Measurements from ENCODE around the gene CAD. TPM values are rescaled to one million over a fixed set of nuclear protein-coding genes. Genes with fewer than 3 reads are reported as not detected.
A peak's percentile ranks its signal among the peaks of the same experiment; 100 is the strongest.

CAD gene
- total RNA-seq, 1 experiment from 2014 or later: 71.4 TPM

- H3K79me2 ChIP-seq (ENCODE audit: low read length): no peaks in the 10 kb centered on the region
- H3K9ac ChIP-seq (ENCODE audit: low read length): no peak overlapping the region
- peaks cover 12% of the 10 kb centered on the region for H3K4me1 ChIP-seq (ENCODE audit: low read length)
- H3K27ac ChIP-seq (ENCODE audit: low read length): no peak overlapping the region
- DNase-seq: no peak
- no peaks in the 10 kb centered on the region for H3K27me3 ChIP-seq (ENCODE audit: low read length)
- no peak overlapping the region for H3K4me3 ChIP-seq (ENCODE audit: low read length)
- H3K36me3 ChIP-seq (ENCODE audit: insufficient read depth, low read length): no peaks in the 10 kb centered on the region
- no peak overlapping the region for H2AFZ ChIP-seq (ENCODE audit: low read length)
- H3K9me2 ChIP-seq (replicated peaks; ENCODE audit: insufficient read depth, low read length): no peaks in the 10 kb centered on the region
- no peaks in the 10 kb centered on the region for H3K9me3 ChIP-seq (ENCODE audit: low read length)
- no peak overlapping the region for H3K4me2 ChIP-seq (ENCODE audit: low read depth, low read length, poor library complexity, severe bottlenecking)
- H4K20me1 ChIP-seq (ENCODE audit: insufficient read depth, low read depth, low read length): no peaks in the 10 kb centered on the region
Observed at GRCh38 chr2:27290549-27290948, 73.4 kb downstream of the CAD start.

GRCh38 chr2:27291865-27292264 lies 74.7 kb downstream of the CAD start:
- H2AFZ ChIP-seq (ENCODE audit: low read length): peak overlapping the region; percentile 28; the same call in 1 of the 2 replicates
- H3K27ac ChIP-seq (ENCODE audit: low read length): no peak overlapping the region
- H3K9me3 ChIP-seq (ENCODE audit: low read length): no peaks in the 10 kb centered on the region
- H3K4me2 ChIP-seq (ENCODE audit: low read depth, low read length, poor library complexity, severe bottlenecking): peak overlapping the region; percentile 10
- H3K4me3 ChIP-seq (ENCODE audit: low read length): no peak overlapping the region; the same call in 1 of the 2 replicates
- no peaks in the 10 kb centered on the region for H3K36me3 ChIP-seq (ENCODE audit: insufficient read depth, low read length)
- peak; percentile 76 for DNase-seq
- H3K9me2 ChIP-seq (replicated peaks; ENCODE audit: insufficient read depth, low read length): no peaks in the 10 kb centered on the region
- H3K9ac ChIP-seq (ENCODE audit: low read length): peak overlapping the region; percentile 38; the same call in 1 of the 2 replicates
- no peaks in the 10 kb centered on the region for H3K27me3 ChIP-seq (ENCODE audit: low read length)
- no peaks in the 10 kb centered on the region for H3K79me2 ChIP-seq (ENCODE audit: low read length)
- no peaks in the 10 kb centered on the region for H4K20me1 ChIP-seq (ENCODE audit: insufficient read depth, low read depth, low read length)
- peaks cover 12% of the 10 kb centered on the region for H3K4me1 ChIP-seq (ENCODE audit: low read length)

Other genes with a start within 250 kb of the CAD start
- 0.30 and 0.65 TPM in 2 replicates for gene MAPRE3, start 246.7 kb upstream of the CAD start, total RNA-seq (2014; rRNA removed; shearing (Covaris generic); ENCODE audit: low replicate concordance)
- gene TMEM214, start 184.4 kb upstream of the CAD start, total RNA-seq (2014; rRNA removed; shearing (Covaris generic); ENCODE audit: low replicate concordance): 20.8 and 31.8 TPM in 2 replicates
- gene AGBL5, start 165.7 kb upstream of the CAD start, total RNA-seq (2014; rRNA removed; shearing (Covaris generic); ENCODE audit: low replicate concordance): 30.0 and 35.7 TPM in 2 replicates
- 201 and 402 TPM in 2 replicates for gene OST4, start 145.7 kb upstream of the CAD start, total RNA-seq (2014; rRNA removed; shearing (Covaris generic); ENCODE audit: low replicate concordance)
- 0.47 TPM in 1 of 2 replicates, not detected in the other for gene EMILIN1, start 138.8 kb upstream of the CAD start, total RNA-seq (2014; rRNA removed; shearing (Covaris generic); ENCODE audit: low replicate concordance)
- gene KHK, start 130.6 kb upstream of the CAD start, total RNA-seq (2014; rRNA removed; shearing (Covaris generic); ENCODE audit: low replicate concordance): 3.5 and 4.1 TPM in 2 replicates
- not detected in 2 replicates for gene CGREF1, start 98.2 kb upstream of the CAD start, total RNA-seq (2014; rRNA removed; shearing (Covaris generic); ENCODE audit: low replicate concordance)
- gene ABHD1, start 93.6 kb upstream of the CAD start, total RNA-seq (2014; rRNA removed; shearing (Covaris generic); ENCODE audit: low replicate concordance): 1.4 and 2.4 TPM in 2 replicates
- 65.7 and 81.4 TPM in 2 replicates for gene PREB, start 82.7 kb upstream of the CAD start, total RNA-seq (2014; rRNA removed; shearing (Covaris generic); ENCODE audit: low replicate concordance)
- not detected in 2 replicates for gene PRR30, start 78.0 kb upstream of the CAD start, total RNA-seq (2014; rRNA removed; shearing (Covaris generic); ENCODE audit: low replicate concordance)
- gene TCF23, start 68.4 kb upstream of the CAD start, total RNA-seq (2014; rRNA removed; shearing (Covaris generic); ENCODE audit: low replicate concordance): not detected in 2 replicates
- gene ATRAID, start 5.3 kb upstream of the CAD start, total RNA-seq (2014; rRNA removed; shearing (Covaris generic); ENCODE audit: low replicate concordance): 125 and 167 TPM in 2 replicates
- gene SLC5A6, start 5.1 kb upstream of the CAD start, total RNA-seq (2014; rRNA removed; shearing (Covaris generic); ENCODE audit: low replicate concordance): 23.7 and 38.4 TPM in 2 replicates
- 0.19 and 0.29 TPM in 2 replicates for gene SLC30A3, start 45.7 kb downstream of the CAD start, total RNA-seq (2014; rRNA removed; shearing (Covaris generic); ENCODE audit: low replicate concordance)
- not detected in 2 replicates for gene DNAJC5G, start 58.1 kb downstream of the CAD start, total RNA-seq (2014; rRNA removed; shearing (Covaris generic); ENCODE audit: low replicate concordance)
- not detected in 2 replicates for gene TRIM54, start 65.1 kb downstream of the CAD start, total RNA-seq (2014; rRNA removed; shearing (Covaris generic); ENCODE audit: low replicate concordance)
- 2.5 and 7.1 TPM in 2 replicates for gene UCN, start 91.1 kb downstream of the CAD start, total RNA-seq (2014; rRNA removed; shearing (Covaris generic); ENCODE audit: low replicate concordance)
- gene MPV17, start 105.7 kb downstream of the CAD start, total RNA-seq (2014; rRNA removed; shearing (Covaris generic); ENCODE audit: low replicate concordance): 103 and 126 TPM in 2 replicates
- 44.2 and 79.0 TPM in 2 replicates for gene GTF3C2, start 139.4 kb downstream of the CAD start, total RNA-seq (2014; rRNA removed; shearing (Covaris generic); ENCODE audit: low replicate concordance)
- gene EIF2B4, start 153.0 kb downstream of the CAD start, total RNA-seq (2014; rRNA removed; shearing (Covaris generic); ENCODE audit: low replicate concordance): 30.6 and 35.3 TPM in 2 replicates
- 77.4 and 116 TPM in 2 replicates for gene SNX17, start 153.2 kb downstream of the CAD start, total RNA-seq (2014; rRNA removed; shearing (Covaris generic); ENCODE audit: low replicate concordance)
- 7.0 and 12.6 TPM in 2 replicates for gene ZNF513, start 163.4 kb downstream of the CAD start, total RNA-seq (2014; rRNA removed; shearing (Covaris generic); ENCODE audit: low replicate concordance)
- gene PPM1G, start 192.2 kb downstream of the CAD start, total RNA-seq (2014; rRNA removed; shearing (Covaris generic); ENCODE audit: low replicate concordance): 66.9 and 79.6 TPM in 2 replicates
- 27.1 and 30.7 TPM in 2 replicates for gene NRBP1, start 211.3 kb downstream of the CAD start, total RNA-seq (2014; rRNA removed; shearing (Covaris generic); ENCODE audit: low replicate concordance)
- gene KRTCAP3, start 225.0 kb downstream of the CAD start, total RNA-seq (2014; rRNA removed; shearing (Covaris generic); ENCODE audit: low replicate concordance): 0.61 TPM in 1 of 2 replicates, not detected in the other